MM.1S (cell line): ENCODE results near the gene ZFP91.

ENCODE experiments used
- DNase-seq: peaks from one replicate; pipeline ENCODE4 v3.0.0-alpha.2; 2015
- H2AFZ ChIP-seq: fragments of 300-600 bp; sonication (generic); 2 replicates; pipeline ENCODE4 v1.6.0; 2016; ENCODE audit warnings: antibody characterized with exemption, low read length
- H3F3A ChIP-seq: fragments of 300-600 bp; sonication (generic); 2 replicates; pipeline ENCODE4 v1.6.1; 2016; ENCODE audit warnings: mild to moderate bottlenecking, antibody characterized with exemption, low read length, moderate library complexity, mixed read lengths; ENCODE audit not compliant: insufficient read depth
- H3K27ac ChIP-seq: fragments of 300-600 bp; sonication (generic); 2 replicates; pipeline ENCODE4 v1.5.1; 2016; ENCODE audit warnings: mild to moderate bottlenecking, low read length
- H3K27me3 ChIP-seq: fragments of 300-600 bp; sonication (generic); replicated peaks from 2 replicates; pipeline ENCODE4 v1.6.0; 2016; ENCODE audit warnings: low read length; ENCODE audit not compliant: insufficient read depth
- H3K36me3 ChIP-seq: fragments of 300-600 bp; sonication (generic); replicated peaks from 2 replicates; pipeline ENCODE4 v1.6.1; 2016; ENCODE audit warnings: mild to moderate bottlenecking, low read length, mixed read lengths; ENCODE audit not compliant: insufficient read depth
- H3K4me1 ChIP-seq: fragments of 300-600 bp; sonication (generic); 2 replicates; pipeline ENCODE4 v1.6.1; 2016; ENCODE audit warnings: low read length, mixed read lengths
- H3K4me2 ChIP-seq: fragments of 300-600 bp; sonication (generic); 2 replicates; pipeline ENCODE4 v1.6.0; 2016; ENCODE audit warnings: low read depth, low read length
- H3K4me3 ChIP-seq: fragments of 300-600 bp; sonication (generic); 2 replicates; pipeline ENCODE4 v1.5.1; 2016; ENCODE audit warnings: low read length, mixed read lengths
- H3K79me2 ChIP-seq: fragments of 300-600 bp; sonication (generic); 2 replicates; pipeline ENCODE4 v1.6.1; 2016; ENCODE audit warnings: mixed run types, low read length, mixed read lengths
- H3K9ac ChIP-seq: fragments of 300-600 bp; sonication (generic); 2 replicates; pipeline ENCODE4 v1.6.1; 2016; ENCODE audit warnings: low read length, mixed read lengths
- H3K9me2 ChIP-seq: fragments of 300-600 bp; sonication (generic); replicated peaks from 2 replicates; pipeline ENCODE4 v1.6.1; 2016; ENCODE audit warnings: mild to moderate bottlenecking, low read length, mixed read lengths; ENCODE audit not compliant: insufficient read depth
- H3K9me3 ChIP-seq: fragments of 300-600 bp; sonication (generic); replicated peaks from 2 replicates; pipeline ENCODE4 v1.6.1; 2016; ENCODE audit warnings: mild to moderate bottlenecking, low read length, mixed read lengths; ENCODE audit not compliant: insufficient read depth
- H4K20me1 ChIP-seq: fragments of 300-600 bp; sonication (generic); 2 replicates; pipeline ENCODE4 v1.6.1; 2016; ENCODE audit warnings: mild to moderate bottlenecking, low read length, moderate library complexity, mixed read lengths; ENCODE audit not compliant: insufficient read depth
- CTCF ChIP-seq: fragments of 300-600 bp; sonication (generic); IDR thresholded peaks from 2 replicates; pipeline ENCODE4 v1.5.1; 2016; ENCODE audit warnings: antibody characterized with exemption, low read length, mixed read lengths
- EZH2 ChIP-seq: fragments of 300-600 bp; sonication (generic); optimal IDR thresholded peaks from 2 replicates; pipeline ENCODE3; 2017; ENCODE audit warnings: low read depth, mild to moderate bottlenecking, antibody characterized with exemption, low read length, mixed read lengths
- EZH2phosphoT487 ChIP-seq: fragments of 300-600 bp; sonication (generic); IDR thresholded peaks from 2 replicates; pipeline ENCODE4 v1.6.1; 2018; ENCODE audit warnings: antibody characterized with exemption, low read length

The ZFP91 gene

DNA sequence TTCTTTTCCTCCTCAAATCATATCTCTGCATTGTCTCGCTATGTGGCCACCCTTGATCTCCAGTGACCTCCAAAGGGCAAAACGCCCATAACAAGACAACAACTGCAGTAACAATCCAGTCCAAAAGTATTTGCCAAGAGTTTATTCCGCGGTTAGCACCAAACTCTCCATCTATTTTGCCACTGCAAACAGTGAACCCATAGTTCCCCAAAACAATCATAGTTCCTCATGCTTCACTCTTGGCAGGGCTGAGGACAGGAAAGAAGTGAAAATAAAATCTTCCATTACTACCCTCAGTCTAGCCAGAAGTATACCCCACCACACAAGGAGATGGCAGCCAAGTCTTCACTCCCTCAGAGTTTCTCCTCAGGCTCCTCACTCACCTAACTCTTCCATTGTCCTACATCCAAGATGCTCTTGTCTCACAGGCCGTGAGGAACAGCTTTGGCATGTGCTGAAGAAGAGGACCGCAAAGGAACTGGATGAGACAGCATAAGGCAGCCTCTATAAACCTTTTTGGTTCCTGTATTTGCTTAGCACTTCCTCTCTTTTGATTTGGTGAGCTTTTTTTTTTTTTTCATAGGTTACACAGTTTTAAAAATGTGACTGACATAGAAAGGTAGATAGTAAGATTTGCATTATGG, 3.4 kb upstream of the ZFP91 start, which contains the start of gene LPXN:
Gene LPXN (minus strand): TSS at position 480 of the 644 bp plus-strand sequence. CDS start 84 bp downstream, at position 396.
- peaks cover 77% of the 10 kb centered on the region for H3K79me2 ChIP-seq

GRCh38 chr11:58576887-58577471, 1.9 kb upstream of the ZFP91 start:
- Histone ChIP-seq H3F3A (peaks cover 58% of the 10 kb centered on the region), H3K79me2 (peaks cover 77% of the 10 kb centered on the region)

More for the DNA sequence above, 3.4 kb upstream of the ZFP91 start, which contains the start of gene LPXN:
- H3K9me3 ChIP-seq: no peaks in the 10 kb centered on the region
- peak within 1 kb of the TSS; percentile 86 for H3K4me2 ChIP-seq
- 0 out of 2 replicates have a peak, but pooled peaks cover 2% of the 10 kb centered on the region for H4K20me1 ChIP-seq
- no peaks in the 10 kb centered on the region for H3K27me3 ChIP-seq
- no peak within 1 kb of the TSS; the same call in 1 of the 2 replicates for H2AFZ ChIP-seq
- H3K9me2 ChIP-seq: no peaks in the 10 kb centered on the region
- H3K9ac ChIP-seq: peak within 1 kb of the TSS; percentile 99
- H3K4me1 ChIP-seq: peaks cover 13% of the 10 kb centered on the region
- TF ChIP-seq CTCF: peak; percentile 46
- no peak for TF ChIP-seq EZH2
- H3K27ac ChIP-seq: peak within 1 kb of the TSS; percentile 97
- H3F3A ChIP-seq: peaks cover 62% of the 10 kb centered on the region
- no peaks in the 10 kb centered on the region; the same call in 1 of the 2 replicates for H3K36me3 ChIP-seq
- H3K4me3 ChIP-seq: peak within 1 kb of the TSS; percentile 91
- peak; percentile 78 for DNase-seq

GRCh38 chr11:58577555-58578135, 1.2 kb upstream of the ZFP91 start:
- H3F3A ChIP-seq: peaks cover 58% of the 10 kb centered on the region
- H3K79me2 ChIP-seq: peaks cover 77% of the 10 kb centered on the region
- TF ChIP-seq EZH2phosphoT487 (no peak), EZH2 (no peak), CTCF (no peak)
- H2AFZ ChIP-seq: peak overlapping the region; percentile 21; the same call in 1 of the 2 replicates
- H3K36me3 ChIP-seq: peaks cover 4% of the 10 kb centered on the region; the same call in 1 of the 2 replicates
- H3K4me2 ChIP-seq: peak overlapping the region; percentile 86
- H3K4me3 ChIP-seq: peak overlapping the region; percentile 91
- H3K4me1 ChIP-seq: peaks cover 19% of the 10 kb centered on the region
- H3K9me2 ChIP-seq: no peaks in the 10 kb centered on the region
- DNase-seq: peak; percentile 95
- H4K20me1 ChIP-seq: 0 out of 2 replicates have a peak, but pooled peaks cover 5% of the 10 kb centered on the region
- no peaks in the 10 kb centered on the region for H3K9me3 ChIP-seq
- H3K27ac ChIP-seq: peak overlapping the region; percentile 97
- peak overlapping the region; percentile 99 for H3K9ac ChIP-seq
- H3K27me3 ChIP-seq: no peaks in the 10 kb centered on the region

More at GRCh38 chr11:58576887-58577471, 1.9 kb upstream of the ZFP91 start:
- DNase-seq: peak; percentile 37
- H3K9me3 ChIP-seq: no peaks in the 10 kb centered on the region
- no peaks in the 10 kb centered on the region for H3K9me2 ChIP-seq
- peak overlapping the region; percentile 86 for H3K4me2 ChIP-seq
- H3K27me3 ChIP-seq: no peaks in the 10 kb centered on the region
- no peak overlapping the region for H2AFZ ChIP-seq
- H3K4me1 ChIP-seq: peaks cover 17% of the 10 kb centered on the region
- TF ChIP-seq EZH2 (no peak), CTCF (peak; percentile 46), EZH2phosphoT487 (no peak)
- H3K4me3 ChIP-seq: peak overlapping the region; percentile 91
- peaks cover 4% of the 10 kb centered on the region; the same call in 1 of the 2 replicates for H3K36me3 ChIP-seq
- H3K9ac ChIP-seq: peak overlapping the region; percentile 99
- peak overlapping the region; percentile 97 for H3K27ac ChIP-seq
- 0 out of 2 replicates have a peak, but pooled peaks cover 4% of the 10 kb centered on the region for H4K20me1 ChIP-seq
